Measurements from ENCODE around the gene WNT3. TPM values are rescaled to one million over a fixed set of nuclear protein-coding genes. Genes with fewer than 3 reads are reported as not detected.

WNT3 gene
- total and polyA plus RNA-seq, 2 experiments from 2014 or later, result 2.1 to 3.0 TPM

- DNase-seq, result no peak
- H4K20me1 ChIP-seq (ENCODE audit: insufficient read depth), result no peaks in the 10 kb centered on the region
- no peak overlapping the region for H2AFZ ChIP-seq
- H3K27me3 ChIP-seq (replicated peaks; ENCODE audit: insufficient read depth), result no peaks in the 10 kb centered on the region
- in situ Hi-C loops (cut with MboI), result no loop called here
- no peak for TF ChIP-seq EZH2phosphoT487 (IDR thresholded peaks at IDR 0.05; ENCODE audit: insufficient read depth, low read depth)
- no peak for TF ChIP-seq EZH2 (IDR thresholded peaks at IDR 0.05; ENCODE audit: insufficient read depth, poor library complexity, severe bottlenecking)
- no peak overlapping the region for H3K9ac ChIP-seq
- peak overlapping the region; percentile 49 for H3K4me2 ChIP-seq (ENCODE audit: unreplicated experiment)
- H3F3A ChIP-seq (ENCODE audit: insufficient read depth), result peaks cover 25% of the 10 kb centered on the region; the same call in 1 of the 2 replicates
- H3K9me2 ChIP-seq (ENCODE audit: insufficient read depth), result no peaks in the 10 kb centered on the region
- no peaks in the 10 kb centered on the region for H3K79me2 ChIP-seq (ENCODE audit: insufficient read depth)
- peak overlapping the region; percentile 48 for H3K27ac ChIP-seq
- no peak overlapping the region for H3K4me3 ChIP-seq
- H3K36me3 ChIP-seq (ENCODE audit: low read depth), result no peaks in the 10 kb centered on the region
- WGBS, 2 experiments (ENCODE audit: low coverage in 1 of 2, low lambda C conversion rate in 2 of 2, missing lambda C conversion rate in 2 of 2), result 98% methylated on average over 12 of the region's 12 CpGs
- H3K4me1 ChIP-seq (ENCODE audit: insufficient read depth), result peaks cover 27% of the 10 kb centered on the region
- no peaks in the 10 kb centered on the region for H3K9me3 ChIP-seq (ENCODE audit: low read depth)
Measured at GRCh38 chr17:46765453-46765852, 53.0 kb downstream of the WNT3 start.

DNA sequence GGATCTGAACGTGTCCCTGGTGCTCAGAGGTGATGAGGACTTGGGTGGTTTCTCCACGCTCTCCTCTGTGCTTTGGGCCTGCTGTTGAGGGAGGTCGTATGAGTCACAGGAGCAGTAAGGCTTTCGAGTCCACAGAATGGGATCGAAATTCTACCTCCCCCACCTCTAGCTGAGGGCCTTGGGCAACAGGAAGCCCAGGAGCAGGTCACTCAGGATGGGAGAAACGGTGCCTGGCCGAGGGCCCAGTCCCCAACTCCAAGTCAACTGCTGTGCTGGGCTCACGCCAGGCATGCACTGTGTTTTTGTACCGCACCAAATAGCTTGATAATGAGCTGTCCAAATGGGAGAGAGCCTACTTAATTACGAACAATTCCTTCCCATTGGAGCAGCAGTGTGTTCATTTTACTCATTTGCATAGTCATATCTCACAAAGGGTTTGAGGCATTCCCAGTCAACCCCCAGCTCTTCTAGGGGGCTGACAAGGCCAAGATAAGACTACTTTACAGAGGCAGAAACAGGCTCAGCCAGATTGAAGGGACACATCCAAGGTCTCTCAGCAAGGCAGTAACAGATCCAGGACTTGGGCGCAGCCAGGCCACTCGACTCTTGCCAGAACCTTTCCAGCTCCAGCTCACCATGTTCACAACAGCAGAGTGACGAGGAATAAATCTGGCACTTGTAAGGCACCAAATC lies 53.6 kb downstream of the WNT3 start:
- Histone ChIP-seq H3K36me3 (ENCODE audit: low read depth) (no peaks in the 10 kb centered on the region), H3K9me3 (ENCODE audit: low read depth) (no peaks in the 10 kb centered on the region), H3K9ac (no peak overlapping the region), H3K79me2 (ENCODE audit: insufficient read depth) (no peaks in the 10 kb centered on the region), H4K20me1 (ENCODE audit: insufficient read depth) (no peaks in the 10 kb centered on the region), H3K4me1 (ENCODE audit: insufficient read depth) (peaks cover 27% of the 10 kb centered on the region), H2AFZ (peak overlapping the region; percentile 19; the same call in 1 of the 2 replicates), H3K4me2 (ENCODE audit: unreplicated experiment) (peak overlapping the region; percentile 49), H3K9me2 (ENCODE audit: insufficient read depth) (no peaks in the 10 kb centered on the region), H3K27ac (peak overlapping the region; percentile 48), H3F3A (ENCODE audit: insufficient read depth) (peaks cover 25% of the 10 kb centered on the region; the same call in 1 of the 2 replicates), H3K4me3 (no peak overlapping the region), H3K27me3 (replicated peaks; ENCODE audit: insufficient read depth) (no peaks in the 10 kb centered on the region)
- WGBS, 2 experiments (ENCODE audit: low coverage in 1 of 2, low lambda C conversion rate in 2 of 2, missing lambda C conversion rate in 2 of 2), result 22 to 23% methylated on average over 13 of the region's 13 CpGs
- TF ChIP-seq EZH2phosphoT487 (IDR thresholded peaks at IDR 0.05; ENCODE audit: insufficient read depth, low read depth) (no peak), EZH2 (IDR thresholded peaks at IDR 0.05; ENCODE audit: insufficient read depth, poor library complexity, severe bottlenecking) (no peak)
- DNase-seq, result peak; percentile 83
- in situ Hi-C loops (cut with MboI), result no loop called here

DNA sequence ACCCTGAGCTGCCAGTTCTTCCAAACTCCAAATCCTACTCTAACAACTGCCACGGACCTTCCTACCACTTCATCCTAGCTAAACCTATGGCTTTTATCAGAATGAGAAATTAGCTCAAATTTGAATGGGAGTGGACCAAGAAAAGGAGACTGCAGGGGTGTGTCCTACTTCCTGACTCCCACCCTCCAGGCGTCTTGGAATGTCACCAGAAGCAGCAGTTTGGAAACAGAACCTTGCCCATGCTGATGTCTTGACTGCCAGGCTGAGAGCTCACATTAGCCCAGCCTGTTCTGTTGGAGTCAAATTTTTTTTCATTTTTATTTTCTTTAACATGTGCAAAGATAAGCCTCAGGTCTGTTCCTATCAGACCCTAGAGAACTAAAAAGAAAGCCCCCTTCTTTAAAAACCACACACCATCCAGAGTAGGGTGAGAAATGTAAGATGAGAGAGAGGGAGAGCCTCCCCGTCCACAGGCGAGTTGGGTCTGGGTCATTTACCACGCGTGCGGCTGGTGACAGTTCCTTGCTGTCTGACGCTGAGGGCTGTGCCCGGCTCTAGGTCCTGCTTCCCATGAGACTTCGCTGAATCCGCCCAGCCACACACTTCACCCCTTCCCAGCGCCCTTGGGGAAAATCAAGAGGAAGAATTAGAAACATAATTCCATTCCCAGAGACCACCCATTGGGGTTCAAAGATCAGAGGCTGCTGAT lies 54.3 kb downstream of the WNT3 start:
- Histone ChIP-seq H4K20me1 (ENCODE audit: insufficient read depth) (no peaks in the 10 kb centered on the region), H2AFZ (peak overlapping the region; percentile 19; the same call in 1 of the 2 replicates), H3K27ac (peak overlapping the region; percentile 48; the same call in 1 of the 2 replicates), H3K36me3 (ENCODE audit: low read depth) (no peaks in the 10 kb centered on the region), H3K79me2 (ENCODE audit: insufficient read depth) (no peaks in the 10 kb centered on the region), H3K4me2 (ENCODE audit: unreplicated experiment) (peak overlapping the region; percentile 49), H3K9ac (no peak overlapping the region), H3F3A (ENCODE audit: insufficient read depth) (peaks cover 25% of the 10 kb centered on the region; the same call in 1 of the 2 replicates), H3K27me3 (replicated peaks; ENCODE audit: insufficient read depth) (no peaks in the 10 kb centered on the region), H3K4me1 (ENCODE audit: insufficient read depth) (peaks cover 27% of the 10 kb centered on the region), H3K9me3 (ENCODE audit: low read depth) (no peaks in the 10 kb centered on the region), H3K9me2 (ENCODE audit: insufficient read depth) (no peaks in the 10 kb centered on the region), H3K4me3 (no peak overlapping the region)
- DNase-seq, result peak; percentile 30
- TF ChIP-seq EZH2 (IDR thresholded peaks at IDR 0.05; ENCODE audit: insufficient read depth, poor library complexity, severe bottlenecking), result no peak
- no peak for TF ChIP-seq EZH2phosphoT487 (IDR thresholded peaks at IDR 0.05; ENCODE audit: insufficient read depth, low read depth)
- in situ Hi-C loops (cut with MboI), result no loop called here
- 82 to 87% methylated on average over 12 of the region's 12 CpGs for WGBS, 2 experiments (ENCODE audit: low coverage in 1 of 2, low lambda C conversion rate in 2 of 2, missing lambda C conversion rate in 2 of 2)

- no peak overlapping the region for H2AFZ ChIP-seq
- H3K27ac ChIP-seq, result no peak overlapping the region
- no peak for TF ChIP-seq EZH2 (IDR thresholded peaks at IDR 0.05; ENCODE audit: insufficient read depth, poor library complexity, severe bottlenecking)
- TF ChIP-seq EZH2phosphoT487 (IDR thresholded peaks at IDR 0.05; ENCODE audit: insufficient read depth, low read depth), result no peak
- no peak overlapping the region for H3K4me2 ChIP-seq (ENCODE audit: unreplicated experiment)
- H3K79me2 ChIP-seq (ENCODE audit: insufficient read depth), result no peaks in the 10 kb centered on the region
- no peaks in the 10 kb centered on the region for H3K9me2 ChIP-seq (ENCODE audit: insufficient read depth)
- no peak overlapping the region for H3K9ac ChIP-seq
- H3K4me3 ChIP-seq, result no peak overlapping the region
- no peaks in the 10 kb centered on the region for H4K20me1 ChIP-seq (ENCODE audit: insufficient read depth)
- DNase-seq, result no peak
- 79 to 84% methylated on average over 3 of the region's 3 CpGs for WGBS, 2 experiments (ENCODE audit: low coverage in 1 of 2, low lambda C conversion rate in 2 of 2, missing lambda C conversion rate in 2 of 2)
- H3K27me3 ChIP-seq (replicated peaks; ENCODE audit: insufficient read depth), result no peaks in the 10 kb centered on the region
- H3K36me3 ChIP-seq (ENCODE audit: low read depth), result no peaks in the 10 kb centered on the region
- in situ Hi-C loops (cut with MboI), result no loop called here
- peaks cover 33% of the 10 kb centered on the region for H3K4me1 ChIP-seq (ENCODE audit: insufficient read depth)
- peaks cover 29% of the 10 kb centered on the region; the same call in 1 of the 2 replicates for H3F3A ChIP-seq (ENCODE audit: insufficient read depth)
- H3K9me3 ChIP-seq (ENCODE audit: low read depth), result no peaks in the 10 kb centered on the region
Measured at GRCh38 chr17:46763416-46763815, 55.1 kb downstream of the WNT3 start.
